A549 (cell line): ENCODE results near the gene PHOSPHO2. TPM values are rescaled to one million over a fixed set of nuclear protein-coding genes. Genes with fewer than 3 reads are reported as not detected.

Source experiments
- ATAC-seq, 2 experiments: fragments of 200-7000 bp in 1 of 2; fragments of >200 bp in 1 of 2; cut with Nextera tagmentation in 1 of 2; cut with Tn5 transposase in 1 of 2; 3 replicates each; pipeline versions ENCODE4 v1.8.0 to v1.9.1; 2018 to 2020; ENCODE audit warnings: mild to moderate bottlenecking in 1 of 2, moderate library complexity in 1 of 2
- CTCF ChIA-PET: fragments of 300-600 bp; sonication (Branson Sonifier 250); formaldehyde crosslinking; extraction: SDS; loops from one replicate; lab custom pipeline; 2021; ENCODE audit warnings: antibody characterized with exemption, inconsistent platforms; lab: Yijun Ruan, JAX
- POLR2A ChIA-PET: fragments of 350-600 bp; formaldehyde crosslinking; extraction: SDS; loops from one replicate; lab custom pipeline; 2021; ENCODE audit warnings: antibody characterized with exemption, inconsistent platforms; lab: Yijun Ruan, JAX
- DNase-seq, 2 experiments: peaks; one replicate each; pipeline versions ENCODE4 v3.0.0 to v3.0.0-alpha.2; 2011 to 2016; ENCODE audit warnings: low read depth in 1 of 2, low spot score in 1 of 2
- FAIRE-seq: peaks from 2 replicates; lab custom pipeline; 2011; peaks lifted over from hg19 to GRCh38; lab: Jason Lieb, UNC
- H3K27ac ChIP-seq, 2 experiments: fragments of >200 bp; sonication (Bioruptor Twin); formaldehyde crosslinking; 3 replicates each; pipeline ENCODE4 v1.5.1; 2016 to 2017
- H3K4me1 ChIP-seq: fragments of >200 bp; sonication (Bioruptor Twin); formaldehyde crosslinking; 3 replicates; pipeline ENCODE4 v1.6.1; 2016
- H3K4me2 ChIP-seq: fragments of >200 bp; sonication (Bioruptor Twin); formaldehyde crosslinking; 3 replicates; pipeline ENCODE4 v1.6.1; 2016
- H3K4me3 ChIP-seq: fragments of >200 bp; sonication (Bioruptor Twin); formaldehyde crosslinking; 3 replicates; pipeline ENCODE4 v1.5.1; 2016
- H3K9me3 ChIP-seq: fragments of >200 bp; sonication (Bioruptor Twin); formaldehyde crosslinking; 3 replicates; pipeline ENCODE4 v1.6.1; 2016
- ATOH8 ChIP-seq: fragments of 250-450 bp; sonication (Bioruptor Pico); IDR thresholded peaks from 2 replicates; pipeline ENCODE4 v1.5.0; 2020; ENCODE audit warnings: low read depth, mild to moderate bottlenecking, moderate library complexity
- BCL3 ChIP-seq: fragments of >200 bp; sonication (Bioruptor Twin); formaldehyde crosslinking; IDR thresholded peaks from 3 replicates; pipeline ENCODE4 v1.6.1; 2016
- CBX2 ChIP-seq: fragments of 200-600 bp; sonication (generic); IDR thresholded peaks from 2 replicates; pipeline ENCODE4 v1.6.1; 2016; ENCODE audit warnings: low read depth, mild to moderate bottlenecking, borderline replicate concordance
- CTCF ChIP-seq: fragments of >200 bp; sonication (Bioruptor Twin); formaldehyde crosslinking; IDR thresholded peaks from 3 replicates; pipeline ENCODE4 v1.5.1; 2016
- EHF ChIP-seq: fragments of 250-450 bp; sonication (Bioruptor Pico); IDR thresholded peaks from 2 replicates; pipeline ENCODE4 v1.5.0; 2020; ENCODE audit warnings: mild to moderate bottlenecking
- EHMT2 ChIP-seq: fragments of 200-600 bp; sonication (generic); IDR thresholded peaks from 2 replicates; pipeline ENCODE4 v1.6.1; 2016; ENCODE audit warnings: antibody characterized with exemption, low read depth, mild to moderate bottlenecking, moderate library complexity
- FOSB ChIP-seq: fragments of 250-450 bp; sonication (Bioruptor Pico); IDR thresholded peaks from 2 replicates; pipeline ENCODE4 v1.5.0; 2020; ENCODE audit warnings: mild to moderate bottlenecking, moderate library complexity
- HMGXB4 ChIP-seq: fragments of 250-450 bp; sonication (Bioruptor Pico); IDR thresholded peaks from 2 replicates; pipeline ENCODE4 v1.5.0; 2021; ENCODE audit warnings: mild to moderate bottlenecking, moderate library complexity, borderline replicate concordance
- KDM1A ChIP-seq: fragments of 200-600 bp; sonication (generic); IDR thresholded peaks from 2 replicates; pipeline ENCODE4 v1.6.1; 2016; ENCODE audit warnings: low read depth, mild to moderate bottlenecking
- NFE2L2 ChIP-seq: fragments of 150-350 bp; conservative IDR thresholded peaks from 2 replicates; pipeline ENCODE4 v1.6.1; 2014; ENCODE audit warnings: low read length
- NR3C1 ChIP-seq: fragments of >200 bp; sonication (Bioruptor Twin); formaldehyde crosslinking; IDR thresholded peaks from 3 replicates; pipeline ENCODE4 v1.6.1; 2017
- PHF8 ChIP-seq: fragments of 200-600 bp; sonication (generic); IDR thresholded peaks from 2 replicates; pipeline ENCODE4 v1.6.1; 2016; ENCODE audit warnings: low read depth, mild to moderate bottlenecking, antibody characterized with exemption, moderate library complexity, borderline replicate concordance
- REST ChIP-seq: fragments of 200-600 bp; sonication (generic); IDR thresholded peaks from 2 replicates; pipeline ENCODE4 v1.6.1; 2016; ENCODE audit warnings: antibody characterized with exemption, mild to moderate bottlenecking, moderate library complexity
- ZNF302 ChIP-seq: fragments of 250-450 bp; sonication (Bioruptor Pico); IDR thresholded peaks from 2 replicates; pipeline ENCODE4 v1.9.0; 2021; ENCODE audit warnings: inconsistent platforms, mild to moderate bottlenecking, moderate library complexity
- WGBS: methylation state at CpG from one replicate; pipeline ENCODE4 v1.1.6; 2017; ENCODE audit errors: missing lambda C conversion rate; 5-methylcytosine and 5-hydroxymethylcytosine counted together
- polyA plus RNA-seq, 4 experiments: library from polyadenylated mRNA; depleted of rRNA in 3 of 4; stranded (reverse); fragments of >200 nt; fragmentation: RNase III in 1 of 4; extraction: RNeasy Plus Mini Kit Qiagen cat#74134 plus additional on column Dnase treatment in 1 of 4; gene quantifications; 2 replicates in 3 of 4; 3 replicates in 1 of 4; pipeline ENCODE4 v1.2.3, GENCODE V29; 2011 to 2017
- small RNA-seq, 6 experiments: library from RNA; depleted of rRNA; stranded (forward); fragments of <200 nt; gene quantifications; one replicate each; pipeline ENCODE3, GENCODE V24; 2012

The PHOSPHO2 gene
- polyA plus RNA-seq, 2 of the 4 experiments (the other 2 are of a cell fraction) = 3.9 to 5.1 TPM

- TF ChIP-seq EHMT2 = no peak
- no peak for TF ChIP-seq EHF
- no peak for TF ChIP-seq ZNF302
- no peak for TF ChIP-seq KDM1A
- no peak for TF ChIP-seq FOSB (CRISPR knock-in tag)
- no peak for TF ChIP-seq NR3C1
- no peak for TF ChIP-seq HMGXB4 (CRISPR knock-in tag)
- TF ChIP-seq PHF8 = no peak
- TF ChIP-seq NFE2L2 = no peak
- TF ChIP-seq CTCF = no peak
- TF ChIP-seq ATOH8 (CRISPR knock-in tag) = no peak
- no peak for TF ChIP-seq CBX2
- TF ChIP-seq REST = no peak
- TF ChIP-seq BCL3 = no peak
- TF ChIP-seq, all 56 proteins: peak for 0
- no peak overlapping the region for H3K4me3 ChIP-seq
- no peak overlapping the region for H3K4me2 ChIP-seq
- ATAC-seq (no peak), DNase-seq (no peak), FAIRE-seq (no peak)
- H3K9me3 ChIP-seq = no peaks in the 10 kb centered on the region
- ChIA-PET CTCF (no interaction called here), POLR2A (no interaction called here)
- H3K27ac ChIP-seq = no peak overlapping the region
- no peaks in the 10 kb centered on the region for H3K4me1 ChIP-seq
- 78% methylated on average over 6 of the region's 6 CpGs for WGBS
Observed at GRCh38 chr2:169748319-169748718, 54.0 kb downstream of the PHOSPHO2 start.

Small RNAs within 50 kb of the gene (small RNA-seq; reads per million reads assigned to genes)
- 0 to 2.1 (median 0) reads per million in 6 experiments for gene RF00432

Other genes with a start within 250 kb of the PHOSPHO2 start
- gene BBS5, start 215.0 kb upstream of the PHOSPHO2 start, polyA plus RNA-seq (2011; rRNA removed) = 1.6 and 1.7 TPM in 2 replicates
- 5.3 to 6.0 TPM (median 5.4 TPM) in 3 replicates for gene BBS5, start 215.0 kb upstream of the PHOSPHO2 start, polyA plus RNA-seq (2017; fragmentation: RNase III; extraction: RNeasy Plus Mini Kit Qiagen cat#74134 plus additional on column Dnase treatment)
- 0.04 and 0.08 TPM in 2 replicates for gene KLHL41, start 184.8 kb upstream of the PHOSPHO2 start, polyA plus RNA-seq (2011; rRNA removed)
- 0.05 to 0.12 TPM (median 0.06 TPM) in 3 replicates for gene KLHL41, start 184.8 kb upstream of the PHOSPHO2 start, polyA plus RNA-seq (2017; fragmentation: RNase III; extraction: RNeasy Plus Mini Kit Qiagen cat#74134 plus additional on column Dnase treatment)
- gene FASTKD1, start 120.6 kb upstream of the PHOSPHO2 start, polyA plus RNA-seq (2011; rRNA removed) = 41.8 and 52.9 TPM in 2 replicates
- gene FASTKD1, start 120.6 kb upstream of the PHOSPHO2 start, polyA plus RNA-seq (2017; fragmentation: RNase III; extraction: RNeasy Plus Mini Kit Qiagen cat#74134 plus additional on column Dnase treatment) = 27.2 to 30.8 TPM (median 28.1 TPM) in 3 replicates
- 46.4 and 70.8 TPM in 2 replicates for gene PPIG, start 110.1 kb upstream of the PHOSPHO2 start, polyA plus RNA-seq (2011; rRNA removed)
- gene PPIG, start 110.1 kb upstream of the PHOSPHO2 start, polyA plus RNA-seq (2017; fragmentation: RNase III; extraction: RNeasy Plus Mini Kit Qiagen cat#74134 plus additional on column Dnase treatment) = 57.9 to 61.2 TPM (median 60.5 TPM) in 3 replicates
- 0.07 and 0.31 TPM in 2 replicates for gene CFAP210, start 64 bp upstream of the PHOSPHO2 start, polyA plus RNA-seq (2011; rRNA removed)
- gene CFAP210, start 64 bp upstream of the PHOSPHO2 start, polyA plus RNA-seq (2017; fragmentation: RNase III; extraction: RNeasy Plus Mini Kit Qiagen cat#74134 plus additional on column Dnase treatment) = 0.30 to 0.35 TPM (median 0.34 TPM) in 3 replicates
- 19.6 and 22.9 TPM in 2 replicates for gene KLHL23, start 39.4 kb downstream of the PHOSPHO2 start, polyA plus RNA-seq (2011; rRNA removed)
- 10.1 to 11.0 TPM (median 10.8 TPM) in 3 replicates for gene KLHL23, start 39.4 kb downstream of the PHOSPHO2 start, polyA plus RNA-seq (2017; fragmentation: RNase III; extraction: RNeasy Plus Mini Kit Qiagen cat#74134 plus additional on column Dnase treatment)
- 129 and 253 TPM in 2 replicates for gene SSB, start 104.4 kb downstream of the PHOSPHO2 start, polyA plus RNA-seq (2011; rRNA removed)
- 246 to 255 TPM (median 253 TPM) in 3 replicates for gene SSB, start 104.4 kb downstream of the PHOSPHO2 start, polyA plus RNA-seq (2017; fragmentation: RNase III; extraction: RNeasy Plus Mini Kit Qiagen cat#74134 plus additional on column Dnase treatment)
- 58.1 and 86.9 TPM in 2 replicates for gene METTL5, start 130.4 kb downstream of the PHOSPHO2 start, polyA plus RNA-seq (2011; rRNA removed)
- 97.6 to 112 TPM (median 105 TPM) in 3 replicates for gene METTL5, start 130.4 kb downstream of the PHOSPHO2 start, polyA plus RNA-seq (2017; fragmentation: RNase III; extraction: RNeasy Plus Mini Kit Qiagen cat#74134 plus additional on column Dnase treatment)
- 21.1 and 23.1 TPM in 2 replicates for gene UBR3, start 133.0 kb downstream of the PHOSPHO2 start, polyA plus RNA-seq (2011; rRNA removed)
- 10.3 to 11.1 TPM (median 11.0 TPM) in 3 replicates for gene UBR3, start 133.0 kb downstream of the PHOSPHO2 start, polyA plus RNA-seq (2017; fragmentation: RNase III; extraction: RNeasy Plus Mini Kit Qiagen cat#74134 plus additional on column Dnase treatment)